ENCODE measurements around the gene PLA2G12B. TPM values are rescaled to one million over a fixed set of nuclear protein-coding genes. Genes with fewer than 3 reads are reported as not detected.

The PLA2G12B gene
- total and polyA plus RNA-seq, 4 donors = 0.15 to 2.3 (median 1.3) TPM

DNA sequence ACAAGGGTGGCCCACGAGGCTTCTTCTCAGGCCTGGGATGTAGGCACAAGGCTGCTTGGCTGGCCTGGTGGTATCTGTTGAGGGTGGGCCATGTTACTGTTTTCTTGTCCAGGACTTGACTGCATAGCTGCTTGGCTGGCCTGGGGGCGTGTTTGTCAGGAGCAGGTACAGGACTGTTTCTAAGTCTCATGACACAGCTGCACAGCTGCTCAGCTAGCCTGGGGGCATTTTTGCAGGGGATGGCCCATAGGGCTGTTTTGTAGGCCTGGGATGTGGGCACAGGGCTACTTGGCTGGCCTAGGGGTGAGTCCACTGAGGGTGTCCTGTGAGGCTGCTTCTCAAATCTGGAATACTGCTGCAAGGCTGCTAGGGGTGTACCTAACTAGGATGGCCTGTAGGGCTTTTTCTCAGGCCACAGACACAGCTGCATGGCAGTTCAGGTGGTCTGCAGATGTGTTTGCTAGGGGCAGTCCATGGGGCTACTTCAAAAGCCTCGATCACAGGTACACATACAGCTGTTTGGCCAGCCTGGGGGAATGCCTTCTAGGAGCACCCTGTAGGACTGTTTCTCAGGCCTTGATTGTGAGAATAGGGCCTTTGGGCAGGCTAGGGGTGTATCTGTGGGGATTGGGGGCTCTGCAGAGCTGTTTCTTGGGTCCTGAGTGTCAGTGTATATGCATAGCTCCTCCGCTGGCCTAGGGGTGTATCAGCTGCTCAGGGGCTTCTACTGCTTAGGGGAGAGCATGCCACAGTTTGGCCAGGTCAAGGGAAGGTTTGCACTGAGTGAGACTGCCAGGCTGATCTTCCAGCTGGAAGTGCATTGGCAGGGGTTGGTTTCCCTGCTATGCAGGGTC lies 26.6 kb upstream of the PLA2G12B start:
- WGBS, 2 donors = 95 to 100% methylated on average over 4 of the region's 4 CpGs
- Histone ChIP-seq H3K27me3 (ENCODE audit: control insufficient read depth in 3 of 3, insufficient read depth in 3 of 3, low read length in 2 of 3) (no peaks in the 10 kb centered on the region), H3K4me3 (no peak overlapping the region), H3K9ac (ENCODE audit: insufficient read depth in 1 of 2, low read length in 2 of 2) (no peak overlapping the region), H3K4me1 (ENCODE audit: control insufficient read depth in 5 of 5, insufficient read depth in 5 of 5, low read length in 5 of 5) (peaks cover 0 to 1% (median 0%) of the 10 kb centered on the region in 5 donors), H3K27ac (ENCODE audit: low read depth in 1 of 2, low read length in 1 of 2) (no peak overlapping the region), H3K36me3 (ENCODE audit: control insufficient read depth in 4 of 4, insufficient read depth in 4 of 4, low read length in 4 of 4) (no peaks in the 10 kb centered on the region), H3K9me3 (ENCODE audit: control insufficient read depth in 4 of 4, insufficient read depth in 3 of 4, low read length in 3 of 4) (peaks cover 0 to 10% (median 2%) of the 10 kb centered on the region in 4 donors)
- ATAC-seq (ENCODE audit: insufficient read depth, low FRiP score) (no peak), DNase-seq (no peak)
- TF ChIP-seq, protein P1, sequence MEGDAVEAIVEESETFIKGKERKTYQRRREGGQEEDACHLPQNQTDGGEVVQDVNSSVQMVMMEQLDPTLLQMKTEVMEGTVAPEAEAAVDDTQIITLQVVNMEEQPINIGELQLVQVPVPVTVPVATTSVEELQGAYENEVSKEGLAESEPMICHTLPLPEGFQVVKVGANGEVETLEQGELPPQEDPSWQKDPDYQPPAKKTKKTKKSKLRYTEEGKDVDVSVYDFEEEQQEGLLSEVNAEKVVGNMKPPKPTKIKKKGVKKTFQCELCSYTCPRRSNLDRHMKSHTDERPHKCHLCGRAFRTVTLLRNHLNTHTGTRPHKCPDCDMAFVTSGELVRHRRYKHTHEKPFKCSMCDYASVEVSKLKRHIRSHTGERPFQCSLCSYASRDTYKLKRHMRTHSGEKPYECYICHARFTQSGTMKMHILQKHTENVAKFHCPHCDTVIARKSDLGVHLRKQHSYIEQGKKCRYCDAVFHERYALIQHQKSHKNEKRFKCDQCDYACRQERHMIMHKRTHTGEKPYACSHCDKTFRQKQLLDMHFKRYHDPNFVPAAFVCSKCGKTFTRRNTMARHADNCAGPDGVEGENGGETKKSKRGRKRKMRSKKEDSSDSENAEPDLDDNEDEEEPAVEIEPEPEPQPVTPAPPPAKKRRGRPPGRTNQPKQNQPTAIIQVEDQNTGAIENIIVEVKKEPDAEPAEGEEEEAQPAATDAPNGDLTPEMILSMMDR (IDR thresholded peaks at IDR 0.05; ENCODE audit: control extremely low read depth, extremely low read depth) = no peak

DNA sequence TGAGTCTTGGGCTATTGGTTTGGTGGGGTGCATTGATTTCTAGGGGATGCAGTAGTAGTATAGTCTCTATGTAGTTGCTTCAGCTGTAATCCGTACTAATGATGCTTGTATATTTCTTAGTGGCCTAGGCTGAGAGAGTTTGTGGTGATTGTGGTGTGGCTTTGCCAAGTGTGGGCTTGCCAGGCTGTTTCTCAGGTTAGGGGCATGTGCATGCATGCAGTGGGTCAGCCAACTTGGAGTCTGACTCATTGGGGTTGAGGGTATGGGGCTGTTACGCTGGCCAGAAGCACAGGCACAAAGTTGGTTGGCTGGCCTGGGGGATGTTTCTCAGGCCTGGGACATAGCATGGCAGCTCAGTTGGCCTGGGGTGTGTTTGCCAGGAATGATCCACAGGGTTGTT lies 25.7 kb upstream of the PLA2G12B start:
- no peak overlapping the region for H3K4me3 ChIP-seq
- H3K27ac ChIP-seq (ENCODE audit: low read depth in 1 of 2, low read length in 1 of 2) = no peak overlapping the region
- H3K4me1 ChIP-seq (ENCODE audit: control insufficient read depth in 5 of 5, insufficient read depth in 5 of 5, low read length in 5 of 5) = peaks cover 0 to 1% (median 0%) of the 10 kb centered on the region in 5 donors
- ATAC-seq (ENCODE audit: insufficient read depth, low FRiP score) = no peak
- no peaks in the 10 kb centered on the region for H3K27me3 ChIP-seq (ENCODE audit: control insufficient read depth in 3 of 3, insufficient read depth in 3 of 3, low read length in 2 of 3)
- TF ChIP-seq, protein P1 (IDR thresholded peaks at IDR 0.05; ENCODE audit: control extremely low read depth, extremely low read depth) = no peak
- no peak for DNase-seq
- WGBS, 2 donors = 96 to 97% methylated on average over 2 of the region's 2 CpGs
- no peaks in the 10 kb centered on the region for H3K36me3 ChIP-seq (ENCODE audit: control insufficient read depth in 4 of 4, insufficient read depth in 4 of 4, low read length in 4 of 4)
- no peak overlapping the region for H3K9ac ChIP-seq (ENCODE audit: insufficient read depth in 1 of 2, low read length in 2 of 2)
- peaks cover 0 to 10% (median 2%) of the 10 kb centered on the region in 4 donors for H3K9me3 ChIP-seq (ENCODE audit: control insufficient read depth in 4 of 4, insufficient read depth in 3 of 4, low read length in 3 of 4)

DNA sequence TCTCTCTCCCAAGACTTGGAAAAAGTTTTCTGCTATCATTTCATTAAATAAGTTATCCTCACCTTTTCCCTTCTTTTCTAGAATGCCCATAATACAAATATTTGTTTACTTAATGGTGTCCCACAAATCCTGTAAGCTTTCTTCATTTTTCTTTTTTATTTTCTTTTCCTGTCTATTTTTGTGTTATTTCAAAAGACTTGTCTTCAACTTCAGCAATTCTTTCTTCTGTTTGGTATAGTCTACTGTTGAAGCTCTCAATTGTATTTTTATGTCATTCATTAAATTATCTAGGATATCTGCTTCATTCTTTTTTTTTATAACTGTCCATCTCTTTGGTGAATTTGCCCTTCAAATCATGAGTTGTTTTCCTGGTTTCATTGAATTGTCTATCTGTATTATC lies 25.1 kb upstream of the PLA2G12B start:
- Histone ChIP-seq H3K4me1 (ENCODE audit: control insufficient read depth in 5 of 5, insufficient read depth in 5 of 5, low read length in 5 of 5) (peaks cover 0 to 1% (median 0%) of the 10 kb centered on the region in 5 donors), H3K36me3 (ENCODE audit: control insufficient read depth in 4 of 4, insufficient read depth in 4 of 4, low read length in 4 of 4) (no peaks in the 10 kb centered on the region), H3K27ac (ENCODE audit: low read depth in 1 of 2, low read length in 1 of 2) (no peak overlapping the region), H3K27me3 (ENCODE audit: control insufficient read depth in 3 of 3, insufficient read depth in 3 of 3, low read length in 2 of 3) (no peaks in the 10 kb centered on the region), H3K4me3 (no peak overlapping the region), H3K9ac (ENCODE audit: insufficient read depth in 1 of 2, low read length in 2 of 2) (no peak overlapping the region), H3K9me3 (ENCODE audit: control insufficient read depth in 4 of 4, insufficient read depth in 3 of 4, low read length in 3 of 4) (peaks cover 0 to 10% (median 2%) of the 10 kb centered on the region in 4 donors)
- TF ChIP-seq, protein P1 (IDR thresholded peaks at IDR 0.05; ENCODE audit: control extremely low read depth, extremely low read depth) = no peak
- ATAC-seq (ENCODE audit: insufficient read depth, low FRiP score) (no peak), DNase-seq (no peak)
